Measurements from ENCODE around the gene PEDS1. TPM values are rescaled to one million over a fixed set of nuclear protein-coding genes. Genes with fewer than 3 reads are reported as not detected.
A peak's percentile ranks its signal among the peaks of the same experiment; 100 is the strongest.
"Not testable (repeated sequence)": the region's sequence is repeated elsewhere in the genome, so short reads cannot be mapped to it uniquely, and the experiment has no call there.

Gene PEDS1
- total RNA-seq (2022) (26.0 and 30.5 TPM in 2 replicates), Bru-seq, nascent RNA (percentile 63 among the genes with signal in this experiment), BruChase-seq, experiment 1, labeled RNA remaining after a 6-hour chase (percentile 96 among the genes with signal in this experiment), BruChase-seq, experiment 2, labeled RNA remaining after a 2-hour chase (percentile 93 among the genes with signal in this experiment)
- long read RNA-seq, full-length matches to known transcripts, result 61 of 78 reads
- long read RNA-seq, partial matches to known transcripts, result 13 of 78 reads
- long read RNA-seq, other reads (novel, unspliced or antisense), result 4 of 78 reads

DNA sequence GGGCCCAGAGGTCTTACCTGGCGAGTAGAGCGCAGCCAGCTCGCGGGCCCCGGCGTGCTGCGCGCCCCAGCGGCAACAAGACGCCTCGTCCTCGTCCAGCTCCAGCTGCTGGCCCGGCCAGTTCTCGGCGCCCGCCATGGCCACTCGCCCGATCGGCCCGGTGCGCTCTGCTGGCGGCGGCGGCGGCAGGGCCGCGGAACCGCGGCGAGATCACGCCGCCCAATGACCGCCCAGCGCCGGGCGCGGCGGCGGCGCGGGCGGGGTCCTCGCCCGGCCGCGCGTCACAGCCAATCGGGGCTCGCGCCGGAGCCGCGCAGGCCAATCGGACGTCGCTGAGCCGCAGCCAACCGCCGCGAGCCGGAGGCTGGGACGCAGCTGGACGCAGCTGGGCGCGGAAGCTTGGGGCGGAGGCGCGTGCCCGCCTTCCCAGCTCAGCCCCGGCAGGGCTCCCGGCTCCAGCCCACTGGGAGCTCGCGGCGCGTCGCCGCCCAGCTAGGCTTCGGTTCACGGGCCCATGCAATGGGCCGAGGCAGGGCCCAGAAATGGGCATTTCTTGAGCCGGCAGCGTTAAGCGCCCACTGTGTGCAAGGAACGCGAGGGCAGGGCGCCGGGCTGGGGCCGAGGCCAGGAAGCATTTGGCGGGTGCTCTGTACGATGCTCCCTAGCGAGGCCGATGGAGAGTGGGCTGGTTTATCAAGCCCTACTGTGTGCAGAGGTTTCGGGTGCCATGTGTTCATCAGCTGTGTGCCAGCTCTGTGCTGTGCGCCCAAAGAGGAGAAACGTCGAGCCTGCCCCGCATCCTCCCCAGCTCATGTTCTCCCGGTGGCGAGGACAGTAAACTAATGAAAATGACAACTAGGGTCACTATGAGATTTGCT lies at the start of gene PEDS1:
Gene PEDS1 (minus strand): TSS at position 224 of the 878 bp plus-strand sequence. CDS start 86 bp downstream, at position 138.
- POLR2A ChIA-PET, result interaction anchor here (0.6 to 19.2 kb wide), 34 partner anchors 9 to 1533 kb away, joined by 3 to 386 read pairs (median 6); partner anchors contain the start of genes PTPN1 and UBE2V1
- intact Hi-C loops (cut with micrococcal nuclease), result loop anchor here (1.0 kb wide), 1 partner anchor 13 kb away; no protein-coding TSS in a partner anchor
- no TSS peak for BruUV-seq (replicated peaks)

DNA sequence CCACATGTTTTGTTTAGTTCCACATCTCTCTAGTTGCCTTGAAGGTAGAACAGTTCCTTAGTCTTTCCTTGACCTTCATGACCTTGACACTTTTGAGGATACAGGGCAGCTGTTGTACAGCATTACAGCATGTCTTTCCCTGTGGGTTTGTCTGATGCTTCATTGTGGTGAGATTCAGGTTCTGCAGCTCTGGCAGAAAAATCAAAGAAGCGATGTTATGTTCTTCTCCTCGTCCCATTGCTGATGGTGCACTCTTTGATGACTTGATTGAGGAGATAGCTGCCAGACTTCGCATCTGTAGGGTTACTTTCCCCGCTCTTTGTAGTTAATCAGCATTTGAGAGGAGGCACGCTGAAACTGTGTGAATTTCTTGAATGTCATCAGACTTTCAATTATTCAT lies 49.2 kb upstream of the PEDS1 start:
- POLR2A ChIA-PET, result interaction anchor here (0.6 to 2.1 kb wide), 4 partner anchors 9 to 181 kb away, joined by 3 to 8 read pairs (median 3); no protein-coding TSS in a partner anchor

More for the DNA sequence above, at the start of gene PEDS1:
- Mint-ChIP-seq H3K36me3 (ENCODE audit: insufficient read depth, unreplicated experiment) (peaks cover 13% of the 10 kb centered on the region), H3K9me3 (ENCODE audit: unreplicated experiment) (no peaks in the 10 kb centered on the region), H3K27ac (ENCODE audit: low read depth, unreplicated experiment) (peak within 1 kb of the TSS; percentile 94), H3K4me1 (ENCODE audit: insufficient read depth, unreplicated experiment) (peaks cover 44% of the 10 kb centered on the region), H3K4me3 (ENCODE audit: unreplicated experiment) (peak within 1 kb of the TSS; percentile 87), H3K27me3 (ENCODE audit: insufficient read depth, unreplicated experiment) (no peaks in the 10 kb centered on the region)
- CTCF ChIA-PET, result interaction anchor here (0.5 to 8.5 kb wide), 22 partner anchors 7 to 1203 kb away, joined by 3 to 408 read pairs (median 6); partner anchors contain the start of genes ADNP and UBE2V1
- TF ChIP-seq, protein P1, sequence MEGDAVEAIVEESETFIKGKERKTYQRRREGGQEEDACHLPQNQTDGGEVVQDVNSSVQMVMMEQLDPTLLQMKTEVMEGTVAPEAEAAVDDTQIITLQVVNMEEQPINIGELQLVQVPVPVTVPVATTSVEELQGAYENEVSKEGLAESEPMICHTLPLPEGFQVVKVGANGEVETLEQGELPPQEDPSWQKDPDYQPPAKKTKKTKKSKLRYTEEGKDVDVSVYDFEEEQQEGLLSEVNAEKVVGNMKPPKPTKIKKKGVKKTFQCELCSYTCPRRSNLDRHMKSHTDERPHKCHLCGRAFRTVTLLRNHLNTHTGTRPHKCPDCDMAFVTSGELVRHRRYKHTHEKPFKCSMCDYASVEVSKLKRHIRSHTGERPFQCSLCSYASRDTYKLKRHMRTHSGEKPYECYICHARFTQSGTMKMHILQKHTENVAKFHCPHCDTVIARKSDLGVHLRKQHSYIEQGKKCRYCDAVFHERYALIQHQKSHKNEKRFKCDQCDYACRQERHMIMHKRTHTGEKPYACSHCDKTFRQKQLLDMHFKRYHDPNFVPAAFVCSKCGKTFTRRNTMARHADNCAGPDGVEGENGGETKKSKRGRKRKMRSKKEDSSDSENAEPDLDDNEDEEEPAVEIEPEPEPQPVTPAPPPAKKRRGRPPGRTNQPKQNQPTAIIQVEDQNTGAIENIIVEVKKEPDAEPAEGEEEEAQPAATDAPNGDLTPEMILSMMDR (IDR thresholded peaks at IDR 0.05; ENCODE audit: unreplicated experiment), result no peak
- peak; percentile 85 for DNase-seq (ENCODE audit: unreplicated experiment)

DNA sequence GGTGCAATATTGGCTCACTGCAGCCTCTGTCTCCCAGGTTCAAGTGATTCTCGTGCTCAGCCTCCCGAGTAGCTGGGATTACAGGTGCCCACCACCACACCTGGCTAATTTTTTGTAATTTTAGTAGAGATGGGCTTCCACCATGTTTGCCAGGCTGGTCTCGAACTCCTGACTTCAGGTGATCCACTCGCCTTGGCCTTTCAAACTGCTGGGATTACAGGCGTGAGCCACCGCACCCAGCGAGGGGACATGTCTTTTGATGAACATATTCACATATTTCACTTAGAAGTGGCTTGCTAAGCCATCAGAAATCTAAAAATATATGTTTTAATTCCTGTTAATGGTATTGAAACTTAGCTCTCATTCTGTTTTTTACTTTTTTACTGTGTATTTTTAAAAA lies 48.2 kb upstream of the PEDS1 start:
- Mint-ChIP-seq H3K9me3 (ENCODE audit: unreplicated experiment) (peaks cover 12% of the 10 kb centered on the region), H3K36me3 (ENCODE audit: insufficient read depth, unreplicated experiment) (peaks cover 12% of the 10 kb centered on the region)
- ChIA-PET POLR2A (interaction anchor here (0.6 to 1.1 kb wide), 5 partner anchors 17 to 246 kb away, joined by 3 to 4 read pairs (median 3); no protein-coding TSS in a partner anchor), CTCF (interaction anchor here (0.7 to 1.0 kb wide), 2 partner anchors 14 to 140 kb away, joined by 3 read pairs; no protein-coding TSS in a partner anchor)
- H3K27me3 Mint-ChIP-seq (ENCODE audit: insufficient read depth, unreplicated experiment); DNase-seq (ENCODE audit: unreplicated experiment); H3K27ac Mint-ChIP-seq (ENCODE audit: low read depth, unreplicated experiment); H3K4me3 Mint-ChIP-seq (ENCODE audit: unreplicated experiment); H3K4me1 Mint-ChIP-seq (ENCODE audit: insufficient read depth, unreplicated experiment); BruUV-seq (replicated peaks); intact Hi-C loops (cut with micrococcal nuclease): not testable (repeated sequence)

More for the DNA sequence above, 49.2 kb upstream of the PEDS1 start:
- Mint-ChIP-seq H3K4me1 (ENCODE audit: insufficient read depth, unreplicated experiment) (no peaks in the 10 kb centered on the region), H3K27ac (ENCODE audit: low read depth, unreplicated experiment) (no peak overlapping the region), H3K4me3 (ENCODE audit: unreplicated experiment) (no peak overlapping the region), H3K36me3 (ENCODE audit: insufficient read depth, unreplicated experiment) (peaks cover 12% of the 10 kb centered on the region), H3K9me3 (ENCODE audit: unreplicated experiment) (peaks cover 12% of the 10 kb centered on the region), H3K27me3 (ENCODE audit: insufficient read depth, unreplicated experiment) (no peaks in the 10 kb centered on the region)
- BruUV-seq (replicated peaks), result no TSS peak
- TF ChIP-seq, protein P1 (IDR thresholded peaks at IDR 0.05; ENCODE audit: unreplicated experiment), result no peak
- CTCF ChIA-PET, result interaction anchor here (0.5 to 1.0 kb wide), 4 partner anchors 15 to 562 kb away, joined by 3 read pairs; no protein-coding TSS in a partner anchor
- DNase-seq (ENCODE audit: unreplicated experiment), result no peak
- intact Hi-C loops (cut with micrococcal nuclease), result no loop called here

DNA sequence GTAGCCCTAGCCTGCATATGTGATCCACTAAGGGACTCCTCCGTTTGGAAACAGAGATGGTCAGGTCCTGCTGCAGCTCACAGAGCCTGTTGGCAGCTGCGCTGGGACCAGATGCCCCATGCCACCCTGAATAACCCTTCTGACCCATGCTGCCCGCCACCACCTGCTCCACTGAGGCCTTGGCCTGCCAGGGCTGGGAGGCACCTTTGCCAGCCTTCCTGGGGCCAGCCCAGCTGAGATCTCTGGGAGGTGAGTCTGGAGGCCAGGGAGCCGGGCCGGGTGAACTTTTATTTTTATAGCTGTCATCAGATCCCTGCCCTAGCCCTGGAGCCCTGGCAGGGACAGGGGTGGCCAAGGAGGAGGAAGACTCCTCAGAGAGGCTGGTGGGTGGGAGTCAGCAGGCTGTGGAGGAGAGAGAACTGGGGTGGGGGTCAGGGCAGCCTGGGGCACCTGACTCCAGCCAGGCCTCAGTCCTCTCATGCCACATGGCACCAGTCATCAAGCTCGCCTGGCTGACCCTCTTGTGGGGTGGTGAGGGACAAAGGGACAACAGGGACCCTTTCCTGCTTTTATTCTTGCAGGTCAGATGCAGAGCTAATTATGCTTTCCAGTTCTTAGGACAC lies 47.1 kb upstream of the PEDS1 start:
- intact Hi-C loops (cut with micrococcal nuclease), result no loop called here
- DNase-seq (ENCODE audit: unreplicated experiment), result no peak
- peaks cover 12% of the 10 kb centered on the region for H3K9me3 Mint-ChIP-seq (ENCODE audit: unreplicated experiment)
- H3K27ac Mint-ChIP-seq (ENCODE audit: low read depth, unreplicated experiment), result peak overlapping the region; percentile 72
- TF ChIP-seq, protein P1 (IDR thresholded peaks at IDR 0.05; ENCODE audit: unreplicated experiment), result no peak
- H3K4me1 Mint-ChIP-seq (ENCODE audit: insufficient read depth, unreplicated experiment), result peaks cover 7% of the 10 kb centered on the region
- H3K27me3 Mint-ChIP-seq (ENCODE audit: insufficient read depth, unreplicated experiment), result no peaks in the 10 kb centered on the region
- no TSS peak for BruUV-seq (replicated peaks)
- H3K4me3 Mint-ChIP-seq (ENCODE audit: unreplicated experiment), result no peak overlapping the region
- ChIA-PET POLR2A (interaction anchor here (0.7 to 1.5 kb wide), 4 partner anchors 10 to 264 kb away, joined by 3 to 4 read pairs (median 4); no protein-coding TSS in a partner anchor), CTCF (interaction anchor here (0.7 to 2.1 kb wide), 3 partner anchors 8 to 264 kb away, joined by 3 to 8 read pairs (median 3); no protein-coding TSS in a partner anchor)
- peaks cover 12% of the 10 kb centered on the region for H3K36me3 Mint-ChIP-seq (ENCODE audit: insufficient read depth, unreplicated experiment)

All from MCF 10A (cell line).